Ectodermal cell (in vitro differentiated cells): ENCODE data around the gene KLF11.
"Not testable (repeated sequence)": the region's sequence is repeated elsewhere in the genome, so short reads cannot be mapped to it uniquely, and the experiment has no call there.

ENCODE experiments used
- H3K27ac ChIP-seq: 2 replicates; pipeline ENCODE4 v1.7.0; 2013; ENCODE audit warnings: mild to moderate bottlenecking, low read depth, low read length; ENCODE audit not compliant: insufficient read depth, poor library complexity, severe bottlenecking
- H3K27me3 ChIP-seq: 2 replicates; pipeline ENCODE4 v1.7.0; 2013; ENCODE audit warnings: mild to moderate bottlenecking, low read length; ENCODE audit not compliant: insufficient read depth, control insufficient read depth, poor library complexity, severe bottlenecking
- H3K36me3 ChIP-seq: one replicate; pipeline ENCODE4 v1.7.0; 2013; ENCODE audit warnings: low read length; ENCODE audit not compliant: control insufficient read depth, insufficient read depth
- H3K4me1 ChIP-seq: one replicate; pipeline ENCODE4 v1.7.0; 2013; ENCODE audit warnings: low read length; ENCODE audit not compliant: control insufficient read depth, insufficient read depth
- H3K4me3 ChIP-seq: 2 replicates; pipeline ENCODE4 v1.7.0; 2013; ENCODE audit warnings: low read depth, low read length, control low read depth; ENCODE audit not compliant: insufficient read depth
- H3K9me3 ChIP-seq: 2 replicates; pipeline ENCODE4 v1.7.0; 2013; ENCODE audit warnings: mild to moderate bottlenecking, low read length, moderate library complexity; ENCODE audit not compliant: control insufficient read depth
- WGBS, 2 experiments: methylation state at CpG; one replicate each; pipeline ENCODE4 v1.1.7; 2013; ENCODE audit warnings: missing lambda C conversion rate in 2 of 2; 5-methylcytosine and 5-hydroxymethylcytosine counted together

The KLF11 gene

GRCh38 chr2:10015376-10015989 is 27.9 kb upstream of the KLF11 start:
- not testable (repeated sequence) for H3K4me1 ChIP-seq, H3K4me3 ChIP-seq, H3K27me3 ChIP-seq, H3K36me3 ChIP-seq, H3K9me3 ChIP-seq, H3K27ac ChIP-seq
- WGBS, 2 experiments, result 96% methylated on average over 43 to 44 of the region's 44 CpGs

- no peak overlapping the region for H3K27ac ChIP-seq
- no peaks in the 10 kb centered on the region for H3K9me3 ChIP-seq
- H3K27me3 ChIP-seq, result no peaks in the 10 kb centered on the region
- H3K4me1 ChIP-seq, result no peaks in the 10 kb centered on the region
- WGBS, 2 experiments, result 92 to 94% methylated on average over 35 of the region's 35 CpGs
- no peaks in the 10 kb centered on the region for H3K36me3 ChIP-seq
- no peak overlapping the region for H3K4me3 ChIP-seq
Observed at GRCh38 chr2:10016001-10016801, 27.1 kb upstream of the KLF11 start.

DNA sequence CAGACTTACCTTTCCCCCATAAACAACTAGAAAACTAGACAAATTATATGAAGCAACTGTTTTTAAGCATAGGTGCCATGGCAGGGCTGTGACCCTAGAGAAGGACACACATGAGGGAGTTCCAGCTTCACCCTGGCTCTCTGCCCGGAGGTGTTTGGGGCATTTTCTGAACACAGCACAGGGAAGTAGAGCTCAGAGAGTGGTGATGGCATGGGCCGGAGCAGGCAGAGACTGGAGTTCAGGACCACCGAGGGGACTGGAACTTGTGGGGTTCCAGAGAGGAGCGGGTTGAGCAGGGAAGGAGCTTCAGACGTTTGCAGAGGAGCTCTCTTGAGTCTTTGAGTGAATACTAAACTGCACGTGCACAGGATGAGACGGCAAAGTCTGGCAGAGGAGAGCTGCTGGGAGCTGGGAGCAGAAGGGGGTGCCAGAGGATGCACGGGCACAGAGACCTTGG is 26.5 kb upstream of the KLF11 start:
- Histone ChIP-seq H3K4me3 (no peak overlapping the region), H3K27ac (no peak overlapping the region), H3K36me3 (no peaks in the 10 kb centered on the region), H3K9me3 (no peaks in the 10 kb centered on the region), H3K27me3 (no peaks in the 10 kb centered on the region), H3K4me1 (no peaks in the 10 kb centered on the region)
- 88 to 91% methylated on average over 8 of the region's 8 CpGs for WGBS, 2 experiments

GRCh38 chr2:10017313-10017941 is 25.9 kb upstream of the KLF11 start:
- H3K9me3 ChIP-seq, result no peaks in the 10 kb centered on the region
- no peaks in the 10 kb centered on the region for H3K36me3 ChIP-seq
- no peak overlapping the region for H3K4me3 ChIP-seq
- no peak overlapping the region for H3K27ac ChIP-seq
- 90 to 93% methylated on average over 5 of the region's 5 CpGs for WGBS, 2 experiments
- no peaks in the 10 kb centered on the region for H3K4me1 ChIP-seq
- no peaks in the 10 kb centered on the region for H3K27me3 ChIP-seq

DNA sequence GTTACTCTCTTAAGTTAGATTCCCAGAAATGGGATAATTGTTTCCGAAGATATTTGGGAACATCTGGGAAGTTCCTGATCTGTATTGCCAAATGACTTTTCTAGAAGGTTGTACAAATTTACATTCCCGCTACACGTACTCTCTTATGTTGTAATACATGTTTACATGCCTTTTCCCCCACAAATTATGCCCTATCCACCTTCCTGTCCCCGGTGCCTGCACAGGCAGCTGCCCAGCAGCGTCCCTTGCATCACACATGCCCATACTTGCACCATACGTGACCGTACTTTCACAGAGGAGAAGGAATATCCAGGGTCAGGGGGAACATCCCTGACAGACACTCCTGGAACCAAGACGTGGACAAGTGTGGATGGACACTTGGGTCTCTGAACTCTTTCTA is 24.2 kb upstream of the KLF11 start:
- no peak overlapping the region for H3K4me3 ChIP-seq
- WGBS, 2 experiments, result 96 to 97% methylated on average over 8 of the region's 8 CpGs
- H3K4me1 ChIP-seq, result no peaks in the 10 kb centered on the region

GRCh38 chr2:10019602-10020400 is 23.5 kb upstream of the KLF11 start:
- H3K27ac ChIP-seq, result no peak overlapping the region
- WGBS, 2 experiments, result 88 to 91% methylated on average over 27 of the region's 27 CpGs
- no peak overlapping the region for H3K4me3 ChIP-seq
- no peaks in the 10 kb centered on the region for H3K27me3 ChIP-seq
- no peaks in the 10 kb centered on the region for H3K9me3 ChIP-seq
- no peaks in the 10 kb centered on the region for H3K4me1 ChIP-seq
- H3K36me3 ChIP-seq, result no peaks in the 10 kb centered on the region

More for the DNA sequence above, 24.2 kb upstream of the KLF11 start:
- Histone ChIP-seq H3K27ac (no peak overlapping the region), H3K36me3 (no peaks in the 10 kb centered on the region), H3K9me3 (no peaks in the 10 kb centered on the region), H3K27me3 (no peaks in the 10 kb centered on the region)

DNA sequence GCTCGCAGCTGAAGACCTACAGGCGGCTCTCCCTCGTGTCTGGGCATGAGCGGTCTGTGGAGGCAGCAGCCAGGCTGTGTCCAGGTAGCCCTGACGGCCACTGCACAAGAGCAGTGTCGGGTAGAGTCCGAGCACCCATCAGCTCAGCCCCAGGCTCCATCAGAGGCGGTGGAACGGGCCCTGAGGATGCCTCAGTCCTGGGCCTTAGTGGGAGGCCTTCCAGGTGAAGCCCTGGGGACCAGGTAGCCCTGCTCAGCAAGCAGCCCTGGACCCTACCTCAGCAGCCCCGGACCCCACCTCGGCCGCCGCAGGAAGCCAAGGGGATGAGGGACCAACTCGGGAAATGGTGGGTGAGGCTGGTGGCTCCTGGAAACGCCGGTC is 21.3 kb upstream of the KLF11 start:
- Histone ChIP-seq H3K27ac (no peak overlapping the region), H3K27me3 (no peaks in the 10 kb centered on the region), H3K36me3 (no peaks in the 10 kb centered on the region), H3K9me3 (no peaks in the 10 kb centered on the region), H3K4me3 (no peak overlapping the region), H3K4me1 (no peaks in the 10 kb centered on the region)
- WGBS, 2 experiments, result 93 to 94% methylated on average over 16 of the region's 16 CpGs

GRCh38 chr2:10022445-10022844 is 20.9 kb upstream of the KLF11 start:
- H3K27ac ChIP-seq, result no peak overlapping the region
- no peaks in the 10 kb centered on the region for H3K36me3 ChIP-seq
- WGBS, 2 experiments, result 92 to 95% methylated on average over 4 of the region's 4 CpGs
- H3K9me3 ChIP-seq, result no peaks in the 10 kb centered on the region
- H3K27me3 ChIP-seq, result no peaks in the 10 kb centered on the region
- H3K4me3 ChIP-seq, result no peak overlapping the region
- no peaks in the 10 kb centered on the region for H3K4me1 ChIP-seq

DNA sequence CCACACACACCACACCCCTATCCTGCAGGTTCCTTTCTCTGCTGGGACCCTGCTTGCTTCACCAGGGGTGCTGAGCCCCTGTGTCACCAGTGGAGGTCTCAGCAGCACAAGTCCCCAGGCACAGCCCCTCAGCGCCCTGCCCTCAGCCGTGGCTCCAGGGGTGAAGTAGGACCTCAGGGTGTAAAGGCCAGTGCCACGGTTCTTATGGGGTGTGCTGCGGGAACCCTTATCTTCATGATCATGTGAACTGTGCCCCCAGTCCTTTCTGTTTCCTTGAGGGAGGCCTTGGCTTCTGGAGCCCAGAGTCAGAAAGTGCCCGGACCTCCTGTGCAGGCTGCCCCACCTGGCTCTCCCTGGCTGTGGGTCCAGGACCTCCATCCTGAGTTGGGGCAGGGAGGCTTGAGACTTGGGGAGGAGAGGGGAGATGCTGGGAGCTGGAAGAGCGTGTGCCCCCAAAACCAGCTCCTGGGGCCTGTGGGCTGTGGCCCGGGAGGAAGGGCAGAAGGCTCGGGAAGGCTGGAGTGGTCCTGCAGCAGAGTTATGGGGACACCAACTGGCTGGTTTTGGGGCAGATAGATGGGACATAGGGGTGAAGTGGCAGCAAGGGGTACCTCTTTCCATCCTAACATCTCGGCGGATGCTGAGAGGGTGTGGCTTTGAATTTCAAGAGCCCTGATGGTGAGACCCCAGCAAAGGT is 20.2 kb upstream of the KLF11 start:
- Histone ChIP-seq H3K27me3 (no peaks in the 10 kb centered on the region), H3K4me3 (no peak overlapping the region), H3K27ac (no peak overlapping the region), H3K4me1 (peaks cover under 1% of the 10 kb centered on the region), H3K36me3 (no peaks in the 10 kb centered on the region), H3K9me3 (no peaks in the 10 kb centered on the region)
- 89 to 92% methylated on average over 10 of the region's 10 CpGs for WGBS, 2 experiments
